ENCODE measurements around the gene TIAM2. TPM values are rescaled to one million over a fixed set of nuclear protein-coding genes. Genes with fewer than 3 reads are reported as not detected.

Gene TIAM2
- total and polyA plus RNA-seq, 10 of the 15 experiments (the other 5 are each of a cell fraction or from before 2014, with no cell fraction given): 1.1 to 10.5 (median 2.3) TPM

DNA sequence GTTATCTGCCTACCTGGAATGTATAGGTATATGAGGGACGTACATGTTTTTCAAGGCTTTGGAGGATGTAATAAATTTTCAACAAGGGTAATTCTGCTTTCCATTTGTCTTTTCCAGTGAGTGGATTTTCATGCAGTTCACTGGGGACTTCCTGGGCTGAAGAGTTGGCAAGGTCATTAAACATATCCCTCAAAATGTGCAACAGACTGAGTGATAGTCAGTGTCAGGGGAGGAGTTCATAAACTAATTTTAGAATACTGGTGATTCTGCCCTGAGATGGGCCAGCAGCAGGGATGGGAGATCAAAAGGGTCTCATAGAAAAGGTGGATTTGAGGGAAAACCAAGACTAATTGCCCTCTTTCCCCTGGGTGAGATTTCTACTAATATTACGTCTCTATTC lies 146.4 kb downstream of the TIAM2 start:
- no peaks in the 10 kb centered on the region; the same call in 1 of the 2 replicates for H3K4me1 ChIP-seq (ENCODE audit: control insufficient read depth, insufficient read depth, low read length)
- no peaks in the 10 kb centered on the region for H3K27me3 ChIP-seq (replicated peaks in 1 of 2; ENCODE audit: control insufficient read depth in 2 of 2, insufficient read depth in 2 of 2, low read length in 1 of 2)
- no peak for FAIRE-seq
- no peak for DNase-seq (ENCODE audit: low read depth, low spot score)
- BruUV-seq (replicated peaks): no TSS peak
- no peak for ATAC-seq
- no peak overlapping the region for H3K9ac ChIP-seq (ENCODE audit: control insufficient read depth, insufficient read depth, low read length)
- H3K79me2 ChIP-seq (ENCODE audit: control insufficient read depth, insufficient read depth, low read length): no peaks in the 10 kb centered on the region
- SMC1A ChIA-PET (ENCODE audit: uncharacterized antibody, unreplicated experiment): no interaction called here
- CTCF ChIA-PET: no interaction called here
- no peak overlapping the region for H3K4me3 ChIP-seq
- no peaks in the 10 kb centered on the region for H3K9me3 ChIP-seq (replicated peaks; ENCODE audit: control insufficient read depth, insufficient read depth, low read length)
- H3K27ac ChIP-seq (ENCODE audit: control insufficient read depth, insufficient read depth): no peak overlapping the region
- H3K36me3 ChIP-seq (ENCODE audit: control insufficient read depth in 2 of 2, insufficient read depth in 2 of 2, low read length in 1 of 2): no peaks in the 10 kb centered on the region
- in situ Hi-C loops (cut with MboI) (no loop called here), intact Hi-C loops (cut with micrococcal nuclease; ENCODE audit: unreplicated experiment) (no loop called here)
- RAD21 ChIA-PET (ENCODE audit: unreplicated experiment): no interaction called here
- H4K20me1 ChIP-seq (ENCODE audit: control insufficient read depth, insufficient read depth): no peaks in the 10 kb centered on the region
- POLR2A ChIA-PET: no interaction called here
- WGBS (ENCODE audit: insufficient coverage, insufficient replicate concordance, low lambda C conversion rate, missing lambda C conversion rate): 97% methylated on average over 2 of the region's 2 CpGs
- H3K4me2 ChIP-seq (ENCODE audit: control insufficient read depth, insufficient read depth): no peak overlapping the region
- H2AFZ ChIP-seq (ENCODE audit: control insufficient read depth, low read depth, low read length): no peak overlapping the region
- TF ChIP-seq PAX5 (IDR thresholded peaks at IDR 0.05; ENCODE audit: borderline replicate concordance, low read depth, low read length) (no peak), MTA2 (IDR thresholded peaks at IDR 0.05; ENCODE audit: low read depth) (no peak), RBBP5 (conservative IDR thresholded peaks at IDR 0.05) (no peak), KAT2A (conservative IDR thresholded peaks at IDR 0.05; ENCODE audit: control insufficient read depth, low read depth, low read length) (no peak), ELK1 (IDR thresholded peaks at IDR 0.05; ENCODE audit: low read depth, low read length) (no peak), BHLHE40 (IDR thresholded peaks at IDR 0.05; ENCODE audit: borderline replicate concordance in 1 of 2, low read depth in 2 of 2, low read length in 1 of 2) (no peak), LARP7 (IDR thresholded peaks at IDR 0.05) (no peak), PKNOX1 (IDR thresholded peaks at IDR 0.05) (no peak), MEF2A (IDR thresholded peaks at IDR 0.05; ENCODE audit: insufficient read depth, low read depth, low read length) (no peak), NFIC (IDR thresholded peaks at IDR 0.05; ENCODE audit: low read depth, low read length) (no peak), SP1 (IDR thresholded peaks at IDR 0.05; ENCODE audit: low read depth, low read length) (no peak), RAD21 (IDR thresholded peaks at IDR 0.05; ENCODE audit: insufficient read depth, low read depth, low read length) (no peak), NR2C2 (IDR thresholded peaks at IDR 0.05; ENCODE audit: borderline replicate concordance, control insufficient read depth, insufficient read length, low read depth) (no peak), HSF1 (IDR thresholded peaks at IDR 0.05; ENCODE audit: low read depth, low read length) (no peak), NRF1 (conservative IDR thresholded peaks at IDR 0.05; ENCODE audit: low read depth, low read length) (no peak)
- TF ChIP-seq, protein P1, sequence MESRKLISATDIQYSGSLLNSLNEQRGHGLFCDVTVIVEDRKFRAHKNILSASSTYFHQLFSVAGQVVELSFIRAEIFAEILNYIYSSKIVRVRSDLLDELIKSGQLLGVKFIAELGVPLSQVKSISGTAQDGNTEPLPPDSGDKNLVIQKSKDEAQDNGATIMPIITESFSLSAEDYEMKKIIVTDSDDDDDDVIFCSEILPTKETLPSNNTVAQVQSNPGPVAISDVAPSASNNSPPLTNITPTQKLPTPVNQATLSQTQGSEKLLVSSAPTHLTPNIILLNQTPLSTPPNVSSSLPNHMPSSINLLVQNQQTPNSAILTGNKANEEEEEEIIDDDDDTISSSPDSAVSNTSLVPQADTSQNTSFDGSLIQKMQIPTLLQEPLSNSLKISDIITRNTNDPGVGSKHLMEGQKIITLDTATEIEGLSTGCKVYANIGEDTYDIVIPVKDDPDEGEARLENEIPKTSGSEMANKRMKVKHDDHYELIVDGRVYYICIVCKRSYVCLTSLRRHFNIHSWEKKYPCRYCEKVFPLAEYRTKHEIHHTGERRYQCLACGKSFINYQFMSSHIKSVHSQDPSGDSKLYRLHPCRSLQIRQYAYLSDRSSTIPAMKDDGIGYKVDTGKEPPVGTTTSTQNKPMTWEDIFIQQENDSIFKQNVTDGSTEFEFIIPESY (IDR thresholded peaks at IDR 0.05): no peak

Data from GM12878 (cell line).